Measurements from ENCODE around the gene SPAM1. TPM values are rescaled to one million over a fixed set of nuclear protein-coding genes. Genes with fewer than 3 reads are reported as not detected.
A peak's percentile ranks its signal among the peaks of the same experiment; 100 is the strongest.

The SPAM1 gene
- total RNA-seq, 1 experiment from 2014 or later = not detected

- ChIA-PET CTCF (interaction anchor here (0.8 kb wide), 1 partner anchor 91 kb away, joined by 3 read pairs; the partner anchor contains the start of gene TMEM229A), POLR2A (no interaction called here)
- no peaks in the 10 kb centered on the region for H3K27me3 Mint-ChIP-seq (ENCODE audit: low read depth)
- H3K9me3 Mint-ChIP-seq = peaks cover 7% of the 10 kb centered on the region; the same call in 1 of the 2 replicates
- no peak overlapping the region for H3K4me3 Mint-ChIP-seq
- H3K36me3 Mint-ChIP-seq = peaks cover 7% of the 10 kb centered on the region; the same call in 1 of the 2 replicates
- ATAC-seq = peak; percentile 48
- H3K4me1 Mint-ChIP-seq = peaks cover 57% of the 10 kb centered on the region
- DNase-seq (ENCODE audit: low spot score) = no peak
- H3K27ac Mint-ChIP-seq = peak overlapping the region; percentile 88
- TF ChIP-seq TEAD1 (CRISPR knock-in tag; IDR thresholded peaks at IDR 0.05) = 0 out of 2 replicates have a peak, but pooled peaks have one; percentile 42
- no peak for TF ChIP-seq CDX4 (CRISPR knock-in tag; IDR thresholded peaks at IDR 0.05; ENCODE audit: borderline replicate concordance)
Measured at GRCh38 chr7:123941391-123942180, 16.5 kb downstream of the SPAM1 start.

- Mint-ChIP-seq H3K9me3 (no peaks in the 10 kb centered on the region), H3K4me3 (peak overlapping the region; percentile 53), H3K27ac (peak overlapping the region; percentile 74), H3K36me3 (no peaks in the 10 kb centered on the region), H3K4me1 (peaks cover 73% of the 10 kb centered on the region), H3K27me3 (ENCODE audit: low read depth) (no peaks in the 10 kb centered on the region)
- CTCF ChIA-PET = interaction anchor here (1.0 kb wide), 1 partner anchor 89 kb away, joined by 3 read pairs; the partner anchor contains the start of gene TMEM229A
- POLR2A ChIA-PET = no interaction called here
- DNase-seq (ENCODE audit: low spot score) (no peak), ATAC-seq (peak; percentile 35; the same call in 1 of the 2 replicates)
- TF ChIP-seq NFYB (CRISPR knock-in tag; conservative IDR thresholded peaks at IDR 0.05; ENCODE audit: low read depth) (no peak), JUN (CRISPR knock-in tag; IDR thresholded peaks at IDR 0.05) (no peak), SOX15 (CRISPR knock-in tag; IDR thresholded peaks at IDR 0.05) (no peak), CREM (CRISPR knock-in tag; IDR thresholded peaks at IDR 0.05) (no peak), AR (CRISPR knock-in tag; IDR thresholded peaks at IDR 0.05) (no peak), CDX4 (CRISPR knock-in tag; IDR thresholded peaks at IDR 0.05; ENCODE audit: borderline replicate concordance) (no peak), PREB (CRISPR knock-in tag; IDR thresholded peaks at IDR 0.05; ENCODE audit: borderline replicate concordance) (no peak), TEAD4 (CRISPR knock-in tag; IDR thresholded peaks at IDR 0.05) (no peak), ZNF423 (CRISPR knock-in tag; IDR thresholded peaks at IDR 0.05) (no peak), ZNF317 (CRISPR knock-in tag; IDR thresholded peaks at IDR 0.05; ENCODE audit: borderline replicate concordance, low read depth) (no peak), ETV6 (CRISPR knock-in tag; IDR thresholded peaks at IDR 0.05) (no peak), ESRRA (CRISPR knock-in tag; IDR thresholded peaks at IDR 0.05; ENCODE audit: borderline replicate concordance) (no peak), ZNF671 (CRISPR knock-in tag; IDR thresholded peaks at IDR 0.05) (no peak), TP53 (CRISPR knock-in tag; IDR thresholded peaks at IDR 0.05) (no peak), PRRX2 (CRISPR knock-in tag; IDR thresholded peaks at IDR 0.05) (no peak), CTCF (IDR thresholded peaks at IDR 0.05) (no peak)
Measured at GRCh38 chr7:123944395-123944794, 19.4 kb downstream of the SPAM1 start.

Data from WTC11 (cell line).